GM12878 (cell line): Measurements from ENCODE around the gene ZAR1L. TPM values are rescaled to one million over a fixed set of nuclear protein-coding genes. Genes with fewer than 3 reads are reported as not detected.

Source experiments
- ATAC-seq: fragments of 200-7000 bp; cut with Tn5 transposase; 3 replicates; pipeline ENCODE4 v1.9.1; 2020; ENCODE audit warnings: mild to moderate bottlenecking, moderate library complexity
- BruUV-seq: library from RNA; stranded (reverse); fragments of 400-500 nt; replicated peaks from 2 replicates; lab custom pipeline; 2021; lab: Mats Ljungman, UMichigan
- CTCF ChIA-PET: fragments of 300-600 bp; sonication (Branson Sonifier 250); formaldehyde crosslinking; extraction: SDS; loops from one replicate; lab custom pipeline; 2021; ENCODE audit warnings: inconsistent platforms; lab: Yijun Ruan, JAX
- POLR2A ChIA-PET: fragments of 350-600 bp; formaldehyde crosslinking; extraction: SDS; loops from one replicate; lab custom pipeline; 2021; ENCODE audit warnings: inconsistent platforms; lab: Charles Lee
- RAD21 ChIA-PET: fragments of 300-600 bp; sonication (Branson Sonifier 250); formaldehyde crosslinking; loops from one replicate; lab custom pipeline; 2023; ENCODE audit warnings: antibody characterized with exemption; ENCODE audit not compliant: unreplicated experiment; lab: Charles Lee
- SMC1A ChIA-PET: fragments of 300-600 bp; sonication (Branson Sonifier 250); formaldehyde crosslinking; loops from one replicate; lab custom pipeline; 2023; ENCODE audit not compliant: unreplicated experiment, uncharacterized antibody; lab: Charles Lee
- DNase-seq: peaks from one replicate; pipeline ENCODE4 v3.0.0-alpha.2; 2011; ENCODE audit warnings: low read depth, low spot score
- FAIRE-seq: peaks from 3 replicates; lab custom pipeline; 2011; peaks lifted over from hg19 to GRCh38; lab: Jason Lieb, UNC
- H2AFZ ChIP-seq: 2 replicates; pipeline ENCODE4 v1.6.0; 2011; ENCODE audit warnings: low read depth, low read length, control low read depth; ENCODE audit not compliant: control insufficient read depth
- H3K27ac ChIP-seq: 2 replicates; pipeline ENCODE4 v1.5.1; 2011; ENCODE audit warnings: control low read depth; ENCODE audit not compliant: control insufficient read depth, insufficient read depth
- H3K27me3 ChIP-seq, 2 experiments: replicated peaks in 1 of 2; 2 replicates each; pipeline versions ENCODE4 v1.6.0 to v1.6.1; 2011; ENCODE audit warnings: low read length in 1 of 2; ENCODE audit not compliant: control insufficient read depth in 2 of 2, insufficient read depth in 2 of 2
- H3K36me3 ChIP-seq, 2 experiments: 2 replicates each; pipeline ENCODE4 v1.5.1; 2011; ENCODE audit warnings: low read length in 1 of 2; ENCODE audit not compliant: control insufficient read depth in 2 of 2, insufficient read depth in 2 of 2
- H3K4me1 ChIP-seq: 2 replicates; pipeline ENCODE4 v1.6.1; 2011; ENCODE audit warnings: mild to moderate bottlenecking, low read length, moderate library complexity, mixed read lengths; ENCODE audit not compliant: control insufficient read depth, insufficient read depth
- H3K4me2 ChIP-seq: 2 replicates; pipeline ENCODE4 v1.6.0; 2011; ENCODE audit warnings: control low read depth; ENCODE audit not compliant: control insufficient read depth, insufficient read depth
- H3K4me3 ChIP-seq: fragments of 200-600 bp; sonication (generic); 2 replicates; pipeline ENCODE4 v1.5.1; 2016
- H3K79me2 ChIP-seq: 2 replicates; pipeline ENCODE4 v1.6.0; 2011; ENCODE audit warnings: low read length; ENCODE audit not compliant: control insufficient read depth, insufficient read depth
- H3K9ac ChIP-seq: 2 replicates; pipeline ENCODE4 v1.8.0; 2011; ENCODE audit warnings: low read length, control low read depth, mixed read lengths; ENCODE audit not compliant: control insufficient read depth, insufficient read depth
- H3K9me3 ChIP-seq: replicated peaks from 3 replicates; pipeline ENCODE4 v1.5.1; 2011; ENCODE audit warnings: mild to moderate bottlenecking, low read length; ENCODE audit not compliant: control insufficient read depth, insufficient read depth
- H4K20me1 ChIP-seq: 2 replicates; pipeline ENCODE4 v1.6.0; 2011; ENCODE audit not compliant: control insufficient read depth, insufficient read depth
- BHLHE40 ChIP-seq, 2 experiments: fragments of 450-650 bp in 1 of 2; IDR thresholded peaks; 2 replicates each; pipeline ENCODE4 v1.6.1; 2011 to 2017; ENCODE audit warnings: low read depth in 2 of 2, borderline replicate concordance in 1 of 2, improper control_type of control experiment in 1 of 2, low read length in 1 of 2, mild to moderate bottlenecking in 1 of 2
- CEBPB ChIP-seq, 2 experiments: fragments of 150-350 bp in 1 of 2; IDR thresholded peaks; 2 replicates each; pipeline ENCODE4 v1.6.1; 2012 to 2014; ENCODE audit warnings: low read depth in 2 of 2, low read length in 2 of 2, borderline replicate concordance in 1 of 2, inconsistent platforms in 1 of 2
- CTCF ChIP-seq, 3 experiments: IDR thresholded peaks in 2 of 3; conservative IDR thresholded peaks in 1 of 3; 2 replicates each; pipeline ENCODE4 v1.5.1; 2011; ENCODE audit warnings: low read depth in 3 of 3, low read length in 3 of 3, mild to moderate bottlenecking in 3 of 3, control low read depth in 2 of 3, moderate library complexity in 2 of 3, inconsistent platforms in 1 of 3, mixed read lengths in 1 of 3; ENCODE audit not compliant: control insufficient read depth in 2 of 3, insufficient read depth in 1 of 3; ENCODE audit errors: extremely low read depth in 1 of 3
- HCFC1 ChIP-seq: fragments of 150-350 bp; IDR thresholded peaks from 2 replicates; pipeline ENCODE4 v1.6.1; 2014; ENCODE audit warnings: low read length
- RAD21 ChIP-seq: IDR thresholded peaks from 2 replicates; pipeline ENCODE4 v1.6.1; 2011; ENCODE audit warnings: mild to moderate bottlenecking, low read depth, low read length, moderate library complexity; ENCODE audit not compliant: insufficient read depth
- RUNX3 ChIP-seq: IDR thresholded peaks from 2 replicates; pipeline ENCODE4 v1.6.1; 2012; ENCODE audit warnings: low read length, inconsistent platforms
- SMC3 ChIP-seq: IDR thresholded peaks from 2 replicates; pipeline ENCODE4 v1.6.1; 2011; ENCODE audit warnings: low read length, improper control_type of control experiment, borderline replicate concordance
- SRF ChIP-seq, 2 experiments: IDR thresholded peaks; 2 replicates each; pipeline ENCODE4 v1.6.1; 2011; ENCODE audit warnings: low read depth in 2 of 2, low read length in 2 of 2, mild to moderate bottlenecking in 1 of 2, moderate library complexity in 1 of 2
- YY1 ChIP-seq: IDR thresholded peaks from 2 replicates; pipeline ENCODE4 v1.6.1; 2011; ENCODE audit warnings: low read depth, mild to moderate bottlenecking, low read length
- ZNF24 ChIP-seq: fragments of 450-650 bp; IDR thresholded peaks from 2 replicates; pipeline ENCODE4 v1.6.1; 2017; ENCODE audit warnings: antibody characterized with exemption, mild to moderate bottlenecking
- ZNF622 ChIP-seq: fragments of 450-650 bp; IDR thresholded peaks from 2 replicates; pipeline ENCODE4 v1.6.1; 2017; ENCODE audit warnings: mild to moderate bottlenecking, inconsistent platforms
- WGBS: methylation state at CpG from one replicate; pipeline ENCODE4 v1.1.6; 2016; ENCODE audit warnings: low lambda C conversion rate; ENCODE audit not compliant: insufficient replicate concordance, insufficient coverage; ENCODE audit errors: missing lambda C conversion rate; 5-methylcytosine and 5-hydroxymethylcytosine counted together
- in situ Hi-C: fragments of 300-500 bp; cut with MboI; formaldehyde crosslinking; loops from 9 replicates; pipeline ENCODE4 v1.14.3; 2018; ENCODE audit warnings: mixed read lengths
- intact Hi-C: fragments of 100-400 bp; cut with micrococcal nuclease; formaldehyde crosslinking; loops from one replicate; pipeline ENCODE4 v1.14.2; 2022; ENCODE audit not compliant: unreplicated experiment
- polyA plus RNA-seq, 11 experiments: library from polyadenylated mRNA; depleted of rRNA in 4 of 11; unstranded in 6 of 11; stranded (reverse) in 5 of 11; fragments of >200 nt; fragmentation: Nextera tagmentation in 4 of 11; fragmentation: Illumina TruSeq in 1 of 11; extraction: Ambion mirVana in 4 of 11; extraction: Trizol in 1 of 11; gene quantifications; 1 replicate in 1 of 11; 2 replicates in 10 of 11; pipeline versions ENCODE4 v1.2.1 to v1.2.3, GENCODE V29; 2011 to 2016; ENCODE audit warnings: inconsistent platforms in 2 of 11, missing spikeins in 2 of 11, low read depth in 1 of 11
- total RNA-seq, 4 experiments: library from RNA; depleted of rRNA in 3 of 4; stranded (reverse); fragments of >200 nt in 3 of 4; fragmentation: Illumina TruSeq in 1 of 4; extraction: Trizol in 1 of 4; gene quantifications; 2 replicates each; pipeline versions ENCODE4 v1.2.1 to v1.2.3, GENCODE V29; 2013 to 2021

Gene ZAR1L
- total and polyA plus RNA-seq, 10 of the 15 experiments (the other 5 are each of a cell fraction or from before 2014, with no cell fraction given): 0.05 to 0.34 (median 0.17) TPM; not detected in 6

GRCh38 chr13:32267836-32268439 is 47.2 kb downstream of the ZAR1L start:
- RAD21 ChIA-PET: interaction anchor here (0.6 to 2.2 kb wide), 5 partner anchors 44 to 358 kb away, joined by 3 to 9 read pairs (median 3); no protein-coding TSS in a partner anchor
- Histone ChIP-seq H2AFZ (peak overlapping the region; percentile 34; the same call in 1 of the 2 replicates), H3K27ac (no peak overlapping the region), H3K9me3 (no peaks in the 10 kb centered on the region), H3K9ac (no peak overlapping the region), H3K4me1 (no peaks in the 10 kb centered on the region), H3K4me3 (no peak overlapping the region), H3K4me2 (no peak overlapping the region), H3K36me3 (no peaks in the 10 kb centered on the region), H3K27me3 (no peaks in the 10 kb centered on the region), H3K79me2 (no peaks in the 10 kb centered on the region), H4K20me1 (no peaks in the 10 kb centered on the region)
- in situ Hi-C loops (no loop called here), intact Hi-C loops (loop anchor here (1.0 to 5.0 kb wide), 2 partner anchors 42 to 174 kb away; no protein-coding TSS in a partner anchor)
- WGBS: 29% methylated on average over 7 of the region's 7 CpGs
- CTCF ChIA-PET: interaction anchor here (0.6 to 4.0 kb wide), 21 partner anchors 8 to 359 kb away, joined by 3 to 21 read pairs (median 5); partner anchors contain the start of genes BRCA2 and ZAR1L
- TF ChIP-seq SMC3 (peak; percentile 76), RAD21 (peak; percentile 58), HCFC1 (no peak), RUNX3 (0 out of 2 replicates have a peak, but pooled peaks have one; percentile 4), ZNF24 (no peak), CEBPB (IDR thresholded peaks at IDR 0.05; ENCODE audit: borderline replicate concordance in 1 of 2, low read depth in 2 of 2, low read length in 2 of 2) (no peak), CTCF (IDR thresholded peaks at IDR 0.05 in 2 of 3, conservative IDR thresholded peaks at IDR 0.05 in 1 of 3; ENCODE audit: control insufficient read depth in 2 of 3, extremely low read depth in 1 of 3, insufficient read depth in 1 of 3, low read depth in 3 of 3, low read length in 3 of 3) (peak; percentile 81 to 95 (median 92)), BHLHE40 (IDR thresholded peaks at IDR 0.05; ENCODE audit: borderline replicate concordance in 1 of 2, low read depth in 2 of 2, low read length in 1 of 2) (no peak), YY1 (0 out of 2 replicates have a peak, but pooled peaks have one; percentile 47), SRF (IDR thresholded peaks at IDR 0.05; ENCODE audit: low read depth in 2 of 2, low read length in 2 of 2) (0 out of 4 replicates have a peak, but pooled peaks of 1 of the 2 experiments have one; percentile 8), ZNF622 (no peak)
- FAIRE-seq (peak; percentile 83), DNase-seq (no peak), ATAC-seq (peak; percentile 100)
- BruUV-seq: no TSS peak
- POLR2A ChIA-PET: no interaction called here
- SMC1A ChIA-PET: interaction anchor here (0.5 to 2.3 kb wide), 14 partner anchors 8 to 1278 kb away, joined by 3 to 9 read pairs (median 4); no protein-coding TSS in a partner anchor
